Measurements from ENCODE around the gene RNF150. TPM values are rescaled to one million over a fixed set of nuclear protein-coding genes. Genes with fewer than 3 reads are reported as not detected.

The RNF150 gene
- total and polyA plus RNA-seq, 8 donors, result 1.9 to 15.2 (median 14.1) TPM

DNA sequence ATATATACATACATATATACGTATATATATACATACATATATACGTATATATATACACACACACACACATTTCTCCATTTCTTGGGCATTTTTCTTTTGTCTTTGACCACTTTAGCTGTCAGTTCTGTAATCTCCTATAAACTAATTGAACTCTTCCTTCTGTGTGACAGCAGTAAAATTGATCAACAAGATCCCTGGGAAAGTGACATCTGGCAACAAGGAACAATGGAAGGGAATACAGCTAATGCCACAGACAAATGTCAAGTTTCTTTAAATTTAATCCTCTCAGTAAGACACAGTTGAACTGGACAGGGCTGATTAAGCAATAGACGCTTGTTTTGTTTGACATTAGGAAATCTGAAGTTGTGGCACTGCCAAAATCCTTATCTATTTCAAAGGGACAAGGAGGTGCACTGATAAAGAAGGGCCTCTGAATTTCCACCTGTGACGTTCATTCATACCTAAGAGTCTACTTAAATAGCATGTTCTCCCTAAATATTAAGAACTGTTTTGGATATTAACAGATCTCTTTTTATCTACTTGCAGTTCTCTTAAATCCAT, 126.9 kb downstream of the RNF150 start:
- Histone ChIP-seq H3K9me3 (no peaks in the 10 kb centered on the region), H3K27ac (no peak overlapping the region), H3K36me3 (no peaks in the 10 kb centered on the region), H3K4me1 (peaks cover 0 to 4% of the 10 kb centered on the region in 2 donors), H3K4me3 (no peak overlapping the region), H3K27me3 (no peaks in the 10 kb centered on the region)
- peak; percentile 55 for ATAC-seq
- DNase-seq, result no peak
- intact Hi-C loops (cut with DNase I), result no loop called here
- no peak for TF ChIP-seq CTCF (IDR thresholded peaks at IDR 0.05)

- no peak for TF ChIP-seq CTCF (IDR thresholded peaks at IDR 0.05)
- ATAC-seq, result no peak
- H3K27ac ChIP-seq, result no peak overlapping the region
Measured at GRCh38 chr4:141004823-141005222, 128.4 kb downstream of the RNF150 start.

DNA sequence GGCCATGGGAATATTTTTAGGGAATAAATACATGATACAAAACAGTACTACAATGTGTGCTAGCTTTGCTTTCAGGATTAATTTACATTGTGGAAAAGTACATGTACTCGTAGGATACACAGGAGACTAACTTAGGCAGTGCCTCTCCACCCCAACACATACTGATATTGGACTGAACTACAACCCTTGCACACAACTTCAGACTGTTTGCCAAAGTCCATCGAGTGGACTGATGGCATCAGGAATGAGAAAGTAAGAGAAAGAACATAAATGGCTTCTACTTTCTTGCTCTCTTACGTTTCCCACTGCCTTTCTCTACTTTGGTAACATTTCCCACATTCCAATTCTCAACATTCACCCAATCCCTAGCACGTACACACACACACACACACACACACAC, 130.1 kb downstream of the RNF150 start:
- ATAC-seq, result peak; percentile 45
- H3K36me3 ChIP-seq, result no peaks in the 10 kb centered on the region
- peaks cover 0 to 4% of the 10 kb centered on the region in 2 donors for H3K4me1 ChIP-seq
- TF ChIP-seq CTCF (IDR thresholded peaks at IDR 0.05), result no peak
- no peak for DNase-seq
- no peak overlapping the region for H3K27ac ChIP-seq
- no peak overlapping the region for H3K4me3 ChIP-seq
- H3K27me3 ChIP-seq, result no peaks in the 10 kb centered on the region
- intact Hi-C loops (cut with DNase I), result no loop called here
- H3K9me3 ChIP-seq, result no peaks in the 10 kb centered on the region

More at GRCh38 chr4:141004823-141005222, 128.4 kb downstream of the RNF150 start:
- Histone ChIP-seq H3K27me3 (no peaks in the 10 kb centered on the region), H3K4me1 (peaks cover 0 to 4% of the 10 kb centered on the region in 2 donors), H3K9me3 (no peaks in the 10 kb centered on the region), H3K36me3 (no peaks in the 10 kb centered on the region), H3K4me3 (no peak overlapping the region)
- intact Hi-C loops (cut with DNase I), result no loop called here
- DNase-seq, result no peak

- H3K36me3 ChIP-seq, result no peaks in the 10 kb centered on the region
- DNase-seq, result peak in 1 of 4 donors; percentile 10
- no peak overlapping the region for H3K4me3 ChIP-seq
- intact Hi-C loops (cut with DNase I), result no loop called here
- no peaks in the 10 kb centered on the region for H3K27me3 ChIP-seq
- no peak overlapping the region for H3K27ac ChIP-seq
- ATAC-seq, result peak; percentile 73
- peaks cover 0 to 4% of the 10 kb centered on the region in 2 donors for H3K4me1 ChIP-seq
- no peaks in the 10 kb centered on the region for H3K9me3 ChIP-seq
- no peak for TF ChIP-seq CTCF (IDR thresholded peaks at IDR 0.05)
Measured at GRCh38 chr4:141002323-141002805, 130.9 kb downstream of the RNF150 start.

- ATAC-seq (peak; percentile 39), DNase-seq (peak in 1 of 4 donors; percentile 13)
- Histone ChIP-seq H3K36me3 (no peaks in the 10 kb centered on the region), H3K27me3 (no peaks in the 10 kb centered on the region), H3K4me1 (no peaks in the 10 kb centered on the region), H3K9me3 (no peaks in the 10 kb centered on the region), H3K27ac (no peak overlapping the region), H3K4me3 (no peak overlapping the region)
- TF ChIP-seq CTCF (IDR thresholded peaks at IDR 0.05), result no peak
- intact Hi-C loops (cut with DNase I), result no loop called here
Measured at GRCh38 chr4:140996766-140997165, 136.5 kb downstream of the RNF150 start.
